ENCODE measurements around the gene PSD2.

DNA sequence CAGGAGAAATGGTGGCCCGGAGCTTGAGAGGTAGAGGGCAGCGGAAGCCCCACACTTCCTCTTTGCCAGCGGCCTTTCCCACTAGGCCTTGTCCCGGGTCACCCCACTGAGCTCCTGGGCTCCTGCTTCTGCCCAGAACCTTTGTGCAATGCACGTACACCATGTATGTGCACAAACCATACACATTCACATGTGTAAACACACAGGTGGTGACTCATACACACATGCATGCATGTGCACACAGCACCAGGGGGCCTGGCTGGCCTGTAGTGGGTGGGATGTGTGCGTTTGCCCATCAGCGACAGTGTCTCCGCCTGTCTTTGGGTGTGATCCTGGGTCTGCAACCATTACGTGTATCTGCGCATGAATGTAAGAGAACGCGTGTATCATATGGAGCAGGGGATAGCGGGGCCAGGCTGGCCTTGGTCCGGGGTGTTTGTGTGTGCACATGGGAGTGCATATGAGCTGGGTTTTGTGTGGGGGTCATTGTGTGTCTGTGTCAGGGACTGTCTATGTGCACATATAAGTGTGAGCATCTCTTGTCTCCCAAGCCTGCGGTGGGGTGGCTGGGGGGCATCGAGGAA, 43.7 kb downstream of the PSD2 start:
- TF ChIP-seq, protein P1, sequence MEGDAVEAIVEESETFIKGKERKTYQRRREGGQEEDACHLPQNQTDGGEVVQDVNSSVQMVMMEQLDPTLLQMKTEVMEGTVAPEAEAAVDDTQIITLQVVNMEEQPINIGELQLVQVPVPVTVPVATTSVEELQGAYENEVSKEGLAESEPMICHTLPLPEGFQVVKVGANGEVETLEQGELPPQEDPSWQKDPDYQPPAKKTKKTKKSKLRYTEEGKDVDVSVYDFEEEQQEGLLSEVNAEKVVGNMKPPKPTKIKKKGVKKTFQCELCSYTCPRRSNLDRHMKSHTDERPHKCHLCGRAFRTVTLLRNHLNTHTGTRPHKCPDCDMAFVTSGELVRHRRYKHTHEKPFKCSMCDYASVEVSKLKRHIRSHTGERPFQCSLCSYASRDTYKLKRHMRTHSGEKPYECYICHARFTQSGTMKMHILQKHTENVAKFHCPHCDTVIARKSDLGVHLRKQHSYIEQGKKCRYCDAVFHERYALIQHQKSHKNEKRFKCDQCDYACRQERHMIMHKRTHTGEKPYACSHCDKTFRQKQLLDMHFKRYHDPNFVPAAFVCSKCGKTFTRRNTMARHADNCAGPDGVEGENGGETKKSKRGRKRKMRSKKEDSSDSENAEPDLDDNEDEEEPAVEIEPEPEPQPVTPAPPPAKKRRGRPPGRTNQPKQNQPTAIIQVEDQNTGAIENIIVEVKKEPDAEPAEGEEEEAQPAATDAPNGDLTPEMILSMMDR (IDR thresholded peaks at IDR 0.05 in 4 of 5, conservative IDR thresholded peaks at IDR 0.05 in 1 of 5) = no peak
- TF ChIP-seq POLR2A (IDR thresholded peaks at IDR 0.05) = no peak

Data from gastrocnemius medialis (tissue), 4 donors.